Fibroblast of lung (primary cell): Measurements from ENCODE around the gene CFAP221. TPM values are rescaled to one million over a fixed set of nuclear protein-coding genes. Genes with fewer than 3 reads are reported as not detected.

Experiments used
- DNase-seq, 2 donors: peaks; one replicate each; pipeline versions ENCODE4 v3.0.0 to v3.0.0-alpha.2; 2010; ENCODE audit warnings: low read depth in 2 of 2
- H2AFZ ChIP-seq: 2 replicates; pipeline ENCODE4 v1.5.1; 2012; ENCODE audit warnings: low read length, control low read depth, inconsistent platforms
- H3K27ac ChIP-seq: 2 replicates; pipeline ENCODE4 v1.5.1; 2011; ENCODE audit warnings: low read length, control low read depth; ENCODE audit not compliant: insufficient read depth
- H3K27me3 ChIP-seq: 2 replicates; pipeline ENCODE4 v1.5.1; 2011; ENCODE audit warnings: mild to moderate bottlenecking, low read length; ENCODE audit not compliant: control insufficient read depth, insufficient read depth
- H3K36me3 ChIP-seq: 2 replicates; pipeline ENCODE4 v1.5.1; 2011; ENCODE audit warnings: low read length; ENCODE audit not compliant: control insufficient read depth, insufficient read depth
- H3K4me1 ChIP-seq: 2 replicates; pipeline ENCODE4 v1.5.1; 2011; ENCODE audit warnings: low read length; ENCODE audit not compliant: control insufficient read depth, insufficient read depth; ENCODE audit errors: extremely low read depth
- H3K4me2 ChIP-seq: 2 replicates; pipeline ENCODE4 v1.5.1; 2011; ENCODE audit warnings: low read length, control low read depth; ENCODE audit not compliant: insufficient read depth; ENCODE audit errors: extremely low read depth
- H3K4me3 ChIP-seq, 4 experiments: fragments of 200-600 bp in 1 of 4; sonication (generic) in 1 of 4; replicated peaks in 1 of 4; 2 replicates each; pipeline ENCODE4 v1.5.1; 2011 to 2016; ENCODE audit warnings: low read length in 4 of 4, low read depth in 3 of 4, mild to moderate bottlenecking in 3 of 4, control low read depth in 2 of 4, inconsistent platforms in 1 of 4, mixed read lengths in 1 of 4; ENCODE audit not compliant: insufficient read depth in 1 of 4; ENCODE audit errors: control extremely low read depth in 1 of 4
- H3K79me2 ChIP-seq: 2 replicates; pipeline ENCODE4 v1.5.1; 2012; ENCODE audit warnings: mild to moderate bottlenecking, low read length, inconsistent platforms; ENCODE audit not compliant: control insufficient read depth, insufficient read depth
- H3K9ac ChIP-seq: 2 replicates; pipeline ENCODE4 v1.5.1; 2011; ENCODE audit warnings: mild to moderate bottlenecking, low read length, control low read depth; ENCODE audit not compliant: insufficient read depth
- H3K9me3 ChIP-seq: 2 replicates; pipeline ENCODE4 v1.5.1; 2012; ENCODE audit warnings: low read depth, low read length; ENCODE audit not compliant: control insufficient read depth, insufficient read depth
- H4K20me1 ChIP-seq: 2 replicates; pipeline ENCODE4 v1.5.1; 2011; ENCODE audit warnings: low read length; ENCODE audit not compliant: control insufficient read depth, insufficient read depth; ENCODE audit errors: extremely low read depth
- CTCF ChIP-seq, 2 donors: IDR thresholded peaks in 1 of 2; conservative IDR thresholded peaks in 1 of 2; 1 replicate in 1 of 2; 2 replicates in 1 of 2; pipeline ENCODE4 v1.5.1; 2011 to 2012; ENCODE audit warnings: low read length in 2 of 2, control low read depth in 1 of 2, inconsistent platforms in 1 of 2, low read depth in 1 of 2, mild to moderate bottlenecking in 1 of 2
- EZH2 ChIP-seq: IDR thresholded peaks from 2 replicates; pipeline ENCODE4 v1.5.1; 2012; ENCODE audit warnings: low read length, control low read depth, mild to moderate bottlenecking; ENCODE audit errors: missing control alignments
- polyA plus RNA-seq, 2 donors: library from polyadenylated mRNA; depleted of rRNA in 1 of 2; stranded (reverse) in 1 of 2; unstranded in 1 of 2; fragments of >200 nt; gene quantifications; 2 replicates each; pipeline ENCODE4 v1.2.1, GENCODE V29; 2011 to 2012; ENCODE audit warnings: missing spikeins in 1 of 2
- total RNA-seq: library from RNA; depleted of rRNA; stranded (reverse); fragments of >200 nt; gene quantifications from 2 replicates; pipeline ENCODE4 v1.2.1, GENCODE V29; 2014

Gene CFAP221
- total and polyA plus RNA-seq, 2 donors (not counting 1 experiment from before 2014, with no cell fraction given): 0.07 TPM; not detected in 1

- no peak overlapping the region for H3K27ac ChIP-seq
- no peaks in the 10 kb centered on the region for H4K20me1 ChIP-seq
- no peaks in the 10 kb centered on the region for H3K36me3 ChIP-seq
- H2AFZ ChIP-seq: no peak overlapping the region
- H3K9ac ChIP-seq: no peak overlapping the region
- peaks cover 9% of the 10 kb centered on the region for H3K4me1 ChIP-seq
- H3K79me2 ChIP-seq: no peaks in the 10 kb centered on the region
- DNase-seq: no peak
- H3K27me3 ChIP-seq: peaks cover 3% of the 10 kb centered on the region
- H3K4me2 ChIP-seq: no peak overlapping the region
- H3K9me3 ChIP-seq: no peaks in the 10 kb centered on the region
- TF ChIP-seq EZH2: no peak
- H3K4me3 ChIP-seq: no peak overlapping the region
Measured at GRCh38 chr2:119693567-119693966, 149.3 kb downstream of the CFAP221 start.

GRCh38 chr2:119693967-119694366 is 149.7 kb downstream of the CFAP221 start:
- H3K36me3 ChIP-seq: no peaks in the 10 kb centered on the region
- H2AFZ ChIP-seq: no peak overlapping the region
- H3K9me3 ChIP-seq: no peaks in the 10 kb centered on the region
- no peak overlapping the region for H3K27ac ChIP-seq
- H3K9ac ChIP-seq: no peak overlapping the region
- no peak overlapping the region for H3K4me3 ChIP-seq
- H3K27me3 ChIP-seq: peaks cover 3% of the 10 kb centered on the region
- no peaks in the 10 kb centered on the region for H4K20me1 ChIP-seq
- DNase-seq: no peak
- TF ChIP-seq EZH2 (no peak), CTCF (conservative IDR thresholded peaks at IDR 0.05 in 1 of 2, IDR thresholded peaks at IDR 0.05 in 1 of 2; ENCODE audit: low read depth in 1 of 2, low read length in 2 of 2) (no peak)
- peaks cover 9% of the 10 kb centered on the region for H3K4me1 ChIP-seq
- H3K4me2 ChIP-seq: no peak overlapping the region
- H3K79me2 ChIP-seq: no peaks in the 10 kb centered on the region

- H3K79me2 ChIP-seq: no peaks in the 10 kb centered on the region
- H3K9me3 ChIP-seq: no peaks in the 10 kb centered on the region
- peaks cover 9% of the 10 kb centered on the region for H3K4me1 ChIP-seq
- no peaks in the 10 kb centered on the region for H3K36me3 ChIP-seq
- H3K4me2 ChIP-seq: peak overlapping the region; percentile 78
- no peaks in the 10 kb centered on the region for H4K20me1 ChIP-seq
- no peak overlapping the region for H3K9ac ChIP-seq
- H2AFZ ChIP-seq: no peak overlapping the region
- DNase-seq: no peak
- H3K27me3 ChIP-seq: peaks cover 3% of the 10 kb centered on the region
- no peak overlapping the region for H3K27ac ChIP-seq
- no peak overlapping the region for H3K4me3 ChIP-seq
- no peak for TF ChIP-seq CTCF (conservative IDR thresholded peaks at IDR 0.05 in 1 of 2, IDR thresholded peaks at IDR 0.05 in 1 of 2; ENCODE audit: low read depth in 1 of 2, low read length in 2 of 2)
Measured at GRCh38 chr2:119694470-119694844, 150.2 kb downstream of the CFAP221 start.
